Measurements from ENCODE around the gene LRRC52.

Gene LRRC52, protein sequence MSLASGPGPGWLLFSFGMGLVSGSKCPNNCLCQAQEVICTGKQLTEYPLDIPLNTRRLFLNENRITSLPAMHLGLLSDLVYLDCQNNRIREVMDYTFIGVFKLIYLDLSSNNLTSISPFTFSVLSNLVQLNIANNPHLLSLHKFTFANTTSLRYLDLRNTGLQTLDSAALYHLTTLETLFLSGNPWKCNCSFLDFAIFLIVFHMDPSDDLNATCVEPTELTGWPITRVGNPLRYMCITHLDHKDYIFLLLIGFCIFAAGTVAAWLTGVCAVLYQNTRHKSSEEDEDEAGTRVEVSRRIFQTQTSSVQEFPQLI

DNA sequence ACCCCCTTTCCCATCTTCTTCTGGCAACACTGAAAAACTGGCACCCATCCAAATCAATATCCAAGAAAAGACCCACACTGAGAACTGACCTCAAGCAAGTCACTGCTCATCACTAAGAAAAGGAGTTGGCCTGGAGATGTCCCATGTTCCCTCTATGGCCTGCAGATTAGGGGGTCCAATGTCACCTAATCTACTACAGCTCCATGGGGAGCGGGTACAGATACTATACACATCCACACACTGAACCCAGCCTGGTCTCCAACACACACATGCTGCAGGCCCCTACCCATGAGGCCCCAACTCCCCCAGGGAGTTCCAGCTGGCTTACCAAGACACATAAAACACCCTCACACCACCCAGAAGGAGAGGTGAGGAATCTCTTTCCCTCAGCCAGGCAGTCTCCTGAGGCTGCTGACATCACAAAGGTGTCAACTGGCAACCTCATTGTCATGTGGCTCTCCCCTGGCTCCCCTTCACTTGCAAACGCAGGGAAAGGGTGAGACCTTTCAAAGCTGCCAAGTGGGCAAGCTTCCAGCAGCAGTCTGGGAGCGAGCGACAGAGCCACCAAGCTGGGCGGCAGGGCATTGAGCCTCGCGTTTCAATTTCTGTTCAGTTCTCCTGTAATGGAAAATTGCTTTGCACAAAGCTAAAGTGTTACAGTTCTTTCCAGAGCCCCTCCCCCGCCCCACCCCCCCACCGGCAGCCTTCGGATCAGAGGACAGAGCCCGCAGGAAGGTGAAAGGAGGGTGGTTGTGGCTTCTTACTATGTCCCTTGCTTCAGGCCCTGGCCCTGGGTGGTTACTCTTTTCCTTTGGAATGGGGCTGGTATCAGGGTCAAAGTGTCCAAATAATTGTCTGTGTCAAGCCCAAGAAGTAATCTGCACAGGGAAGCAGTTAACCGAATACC is at the start of gene LRRC52:
Gene LRRC52 (plus strand): TSS at position 469 of the 907 bp plus-strand sequence. CDS start 297 bp downstream, at position 766.
- no peak for DNase-seq (ENCODE audit: low read depth)

DNA sequence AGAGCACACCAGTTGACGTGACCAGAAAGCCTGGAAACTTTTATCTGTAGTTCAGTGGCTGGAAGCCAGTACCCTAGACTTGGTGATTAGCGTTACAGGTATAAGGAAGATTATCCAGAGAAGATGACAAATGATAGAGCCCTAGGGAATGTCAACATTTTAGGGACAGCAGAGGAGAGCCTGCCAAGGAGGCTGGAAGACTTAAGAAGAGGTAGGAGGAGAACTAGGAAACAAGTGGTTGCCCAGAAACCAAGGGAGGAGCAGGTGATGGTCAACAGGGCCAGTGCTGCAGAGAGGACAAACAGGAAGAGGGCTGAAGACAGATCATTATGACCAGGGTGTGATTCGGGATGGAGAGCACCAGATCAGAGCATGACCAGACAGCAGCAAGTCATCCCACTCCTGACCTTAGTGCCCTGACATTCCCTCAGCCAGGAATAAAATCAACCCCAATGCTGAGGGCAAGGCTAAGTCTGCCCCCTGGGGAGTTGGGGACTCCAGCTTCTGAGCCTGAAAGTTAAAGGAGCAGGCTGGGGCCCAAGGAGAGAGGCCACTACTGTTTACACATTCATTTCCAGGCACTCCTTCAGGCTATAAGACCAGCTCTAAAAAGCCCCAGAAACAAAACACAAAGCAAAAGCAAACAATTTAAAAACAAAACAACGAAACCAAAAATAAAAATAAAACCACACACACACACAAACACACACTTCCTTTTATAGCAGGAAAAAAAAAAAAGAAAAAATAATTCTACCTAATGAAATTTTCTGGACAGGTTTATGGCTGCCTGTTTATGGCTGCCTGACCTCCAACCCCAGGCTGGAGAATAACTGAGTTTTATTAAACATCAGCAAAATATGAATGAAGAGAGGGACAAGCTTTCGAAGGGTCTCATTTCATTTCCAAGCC is 48.6 kb upstream of the LRRC52 start:
- no peak for DNase-seq (ENCODE audit: low read depth)

DNA sequence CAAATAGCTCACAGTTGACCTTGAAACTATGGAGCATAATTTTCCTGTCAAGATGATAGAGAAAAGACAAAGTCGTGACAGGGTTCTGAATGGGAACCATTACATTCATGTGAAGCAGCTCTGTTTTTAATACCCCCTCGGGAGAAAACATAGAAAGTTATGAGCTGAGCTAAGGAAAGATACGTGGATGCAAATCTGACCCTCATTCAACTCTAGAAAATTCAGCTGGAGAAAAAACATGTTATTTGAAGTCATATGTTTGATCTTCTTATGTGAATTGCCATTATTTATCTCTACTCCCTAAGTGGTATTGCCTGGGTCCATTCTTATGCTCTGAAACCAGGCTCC is 48.0 kb upstream of the LRRC52 start:
- DNase-seq (ENCODE audit: low read depth): no peak

DNA sequence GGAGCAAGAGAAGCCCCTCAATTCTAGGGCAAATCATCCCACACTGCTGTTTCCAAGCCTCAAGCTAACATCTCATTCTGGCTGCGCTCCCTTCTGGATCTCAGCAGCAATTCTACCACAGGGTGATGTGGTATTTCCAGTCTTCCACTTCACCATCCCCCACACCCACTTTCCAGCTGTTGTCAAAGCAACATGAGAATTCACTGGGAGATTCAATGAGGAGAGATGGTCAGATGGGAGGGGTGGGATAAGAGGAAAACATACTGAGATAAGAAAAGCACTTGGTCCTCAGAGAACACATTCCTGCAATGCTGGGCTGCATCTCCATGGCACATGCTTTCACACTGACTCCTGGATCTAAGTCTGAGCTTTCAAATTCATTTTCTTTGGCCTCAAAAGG is 47.3 kb upstream of the LRRC52 start:
- no peak for DNase-seq (ENCODE audit: low read depth)

DNA sequence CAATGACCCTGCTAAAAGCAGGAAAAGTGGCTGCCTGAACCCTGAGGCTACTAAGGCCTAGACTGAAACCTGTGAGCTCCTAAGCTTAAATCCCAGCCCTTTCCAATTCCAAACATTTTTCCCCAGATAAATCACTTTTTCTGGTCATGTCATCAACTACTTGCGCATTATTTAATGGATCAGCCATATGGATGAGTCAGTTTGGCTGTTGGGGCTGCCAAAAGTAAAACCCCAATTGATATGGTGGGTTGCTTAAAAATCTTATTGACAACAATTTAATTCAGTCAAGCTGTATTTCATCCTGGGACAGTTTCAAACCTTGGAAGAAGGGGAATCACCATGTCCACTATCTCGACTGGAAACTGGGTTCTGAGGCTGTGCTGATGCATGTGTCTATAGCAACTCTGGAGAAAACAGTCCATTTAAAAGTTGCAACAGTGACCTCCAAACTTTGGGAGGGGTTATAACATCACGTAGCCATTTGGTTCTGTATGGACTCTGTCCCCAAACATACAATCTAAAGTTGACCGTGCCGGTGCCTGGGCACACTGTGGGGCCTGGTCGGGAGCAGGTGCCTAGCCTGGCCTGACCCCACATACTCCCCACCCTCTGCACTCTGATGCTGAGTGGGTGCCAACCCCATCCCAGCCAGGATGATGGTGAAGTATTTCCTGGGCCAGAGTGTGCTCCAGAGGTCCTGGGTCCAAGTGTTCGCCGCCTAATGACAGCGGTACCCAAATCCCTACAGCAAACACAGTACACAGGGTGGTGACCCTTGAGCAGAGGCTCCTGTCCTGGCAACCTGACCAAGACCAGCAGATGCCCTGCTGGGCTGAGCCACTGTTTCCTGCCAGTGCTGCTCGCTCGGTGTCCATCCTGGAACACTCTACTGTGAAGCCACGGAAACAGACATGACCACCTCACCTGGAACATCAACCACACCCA is 46.5 kb upstream of the LRRC52 start:
- DNase-seq (ENCODE audit: low read depth): no peak

DNA sequence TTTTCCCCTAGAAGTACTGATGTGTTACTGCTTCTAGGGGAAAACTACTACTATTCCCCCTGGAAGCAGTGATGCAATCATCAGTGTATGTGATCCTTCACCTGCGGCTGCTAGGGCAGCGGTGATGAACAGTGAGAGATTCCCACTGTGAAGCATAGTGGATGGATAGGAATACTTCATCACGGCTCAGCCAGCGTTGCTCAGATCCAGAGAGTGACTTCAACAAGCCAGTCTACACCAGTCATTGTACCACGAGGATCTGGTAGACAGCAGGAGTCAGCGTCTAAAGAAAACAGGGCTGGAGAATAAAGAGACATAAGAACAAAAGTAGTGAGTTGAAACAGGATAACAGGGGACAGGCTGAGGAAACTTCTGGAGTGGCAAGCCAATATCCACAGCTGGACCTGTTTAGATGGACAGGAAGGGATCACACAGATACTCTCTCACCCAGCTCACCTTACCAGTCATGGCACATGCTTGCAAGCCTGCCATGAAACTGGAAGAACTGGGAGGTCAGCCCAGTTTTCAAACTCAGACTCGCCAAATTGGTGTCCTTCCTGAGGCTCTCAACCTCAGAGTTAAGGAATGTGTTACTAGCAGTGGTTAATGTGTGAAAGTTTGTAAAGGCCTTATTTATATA is 42.4 kb upstream of the LRRC52 start:
- no peak for DNase-seq (ENCODE audit: low read depth)

DNA sequence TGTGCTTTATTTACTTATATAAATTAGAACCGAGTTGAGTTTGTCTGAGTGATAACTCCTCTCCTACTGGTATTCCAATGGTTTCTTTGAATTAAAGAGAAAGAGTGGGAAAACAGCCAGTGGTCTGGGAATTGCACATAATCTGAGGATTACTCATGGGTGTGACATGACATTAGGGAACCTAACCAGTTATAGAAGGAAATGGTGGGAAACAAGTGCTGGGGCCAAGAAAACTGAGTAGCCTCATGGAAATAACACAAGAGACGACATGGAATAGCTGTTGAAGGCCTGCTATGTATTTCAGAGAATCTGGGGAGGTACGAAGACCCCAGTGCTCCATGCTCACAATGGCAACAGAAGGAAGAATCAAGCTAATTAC is 41.8 kb upstream of the LRRC52 start:
- no peak for DNase-seq (ENCODE audit: low read depth)

DNA sequence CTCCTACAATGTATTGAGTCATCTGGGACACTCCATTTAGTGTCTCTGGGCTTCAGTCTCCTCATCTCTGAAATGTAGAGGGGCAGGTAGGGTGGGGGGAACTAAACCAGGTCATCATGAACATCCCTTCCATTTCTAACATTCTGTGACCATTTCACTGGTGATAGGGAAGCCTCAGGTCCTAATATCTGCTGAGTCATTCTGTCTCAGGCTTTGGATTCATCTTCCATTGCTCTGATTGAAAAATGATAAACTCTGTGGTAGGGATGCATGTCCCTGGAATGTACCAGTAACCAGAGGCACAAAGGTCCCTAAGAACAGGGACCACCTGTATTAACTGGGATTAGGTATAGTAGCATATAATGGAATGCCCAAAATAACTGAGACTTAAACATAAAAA is 36.2 kb upstream of the LRRC52 start:
- no peak for DNase-seq (ENCODE audit: low read depth)

DNA sequence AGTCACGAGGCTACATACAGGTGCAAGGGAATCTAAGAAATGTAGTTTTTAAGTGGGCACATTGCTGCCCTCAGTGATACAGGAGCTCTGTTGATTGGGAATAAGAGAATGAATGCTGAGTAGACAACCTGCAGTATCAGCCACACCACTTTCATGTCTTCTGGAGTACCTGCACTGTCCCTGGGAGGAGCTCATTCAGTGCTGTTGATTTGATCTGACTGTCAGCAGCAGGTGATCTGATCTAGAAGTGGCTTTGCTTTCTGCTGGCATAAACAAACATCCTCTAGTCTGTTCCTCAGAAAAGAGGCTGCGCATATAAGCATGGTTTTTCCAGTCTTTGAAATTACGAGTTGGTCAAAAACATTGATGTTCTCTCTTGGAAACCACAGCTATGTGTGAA is 35.5 kb upstream of the LRRC52 start:
- DNase-seq (ENCODE audit: low read depth): no peak

DNA sequence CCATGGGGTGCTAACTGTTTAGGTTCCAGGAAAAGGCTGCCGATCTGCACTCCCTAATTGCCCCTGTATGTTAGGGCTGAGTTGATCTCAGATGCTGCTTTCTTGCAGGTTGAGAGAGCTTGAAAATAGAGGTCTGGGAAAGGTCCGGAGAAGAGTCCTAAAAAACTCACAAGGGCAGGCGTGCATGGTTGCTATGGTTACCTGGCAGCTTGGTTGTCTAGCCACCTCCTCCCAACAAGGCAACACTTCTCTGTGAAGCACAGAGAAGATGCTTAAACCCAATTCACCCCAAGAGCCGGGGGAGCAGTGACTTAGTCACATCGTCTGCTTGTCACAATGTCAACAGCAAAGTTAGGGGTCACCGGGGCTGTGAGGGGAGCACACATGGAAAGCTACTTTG is 31.0 kb upstream of the LRRC52 start:
- DNase-seq (ENCODE audit: low read depth): no peak

DNA sequence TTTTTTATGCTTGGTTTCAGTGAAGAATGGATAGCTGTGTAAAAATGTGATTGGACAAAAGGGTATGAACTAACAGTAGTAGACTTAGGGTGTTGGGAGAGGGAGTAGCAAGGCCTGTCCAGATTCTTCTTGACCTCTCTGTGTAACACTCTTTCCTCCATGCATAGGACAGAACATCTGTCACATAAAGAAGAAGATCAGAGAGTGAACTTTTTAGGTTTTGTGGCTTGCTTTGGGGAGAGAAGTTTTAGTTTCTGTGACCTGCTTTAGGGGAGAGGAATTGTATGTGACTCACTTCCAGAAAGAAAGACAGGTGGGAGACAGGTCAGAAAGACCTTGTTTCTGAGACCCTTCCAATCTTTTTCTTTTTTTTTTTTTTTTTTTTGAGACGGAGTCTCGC is 27.3 kb upstream of the LRRC52 start:
- DNase-seq (ENCODE audit: low read depth): no peak

DNA sequence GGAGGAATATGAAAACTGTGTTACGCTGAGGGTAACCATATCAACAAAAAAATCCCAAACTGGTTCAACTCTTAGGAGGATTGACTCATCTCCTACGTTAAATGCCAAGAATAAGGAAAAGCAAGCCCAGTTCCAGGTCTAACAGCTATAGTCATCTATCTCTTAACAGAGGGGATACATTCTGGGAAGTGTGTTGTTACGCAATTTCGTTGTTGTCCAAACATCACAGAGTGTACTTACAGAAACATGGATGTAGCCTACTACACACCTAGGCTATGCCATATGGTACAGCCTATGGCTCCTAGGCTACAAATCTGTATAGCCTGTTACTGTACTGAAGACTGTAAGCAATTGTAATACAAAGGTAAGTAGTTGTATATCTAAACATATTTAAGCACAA is 23.2 kb upstream of the LRRC52 start:
- no peak for DNase-seq (ENCODE audit: low read depth)

DNA sequence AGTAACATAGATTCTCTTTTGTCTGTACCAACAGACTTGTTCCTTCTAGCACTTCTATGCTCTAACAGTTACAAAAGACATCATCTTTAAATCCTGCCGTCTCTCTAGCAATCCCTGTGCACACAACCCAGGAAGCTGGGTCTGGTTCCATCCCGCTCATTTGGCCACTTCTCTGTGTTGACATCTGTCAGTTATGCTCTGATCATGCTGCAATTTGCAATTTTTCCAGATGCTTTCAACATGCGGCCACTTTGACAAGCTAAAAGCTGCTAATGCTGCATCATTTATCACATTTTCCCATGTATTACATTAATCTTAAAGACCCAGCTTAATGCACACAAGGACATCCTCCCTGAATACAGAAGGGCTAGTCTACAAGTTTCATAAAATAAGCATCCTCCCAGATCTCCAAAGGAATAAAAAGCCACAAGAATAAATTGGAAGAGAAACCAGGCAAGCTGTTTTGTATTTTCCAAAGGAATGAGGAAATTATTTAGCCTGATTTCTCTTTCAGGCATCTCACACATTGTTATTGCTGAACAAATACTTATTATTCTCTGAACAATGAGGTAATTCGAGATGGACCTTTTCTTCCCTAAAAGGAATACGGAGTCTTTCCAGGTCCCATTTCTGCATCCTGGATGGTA is 19.0 kb upstream of the LRRC52 start:
- DNase-seq (ENCODE audit: low read depth): no peak

DNA sequence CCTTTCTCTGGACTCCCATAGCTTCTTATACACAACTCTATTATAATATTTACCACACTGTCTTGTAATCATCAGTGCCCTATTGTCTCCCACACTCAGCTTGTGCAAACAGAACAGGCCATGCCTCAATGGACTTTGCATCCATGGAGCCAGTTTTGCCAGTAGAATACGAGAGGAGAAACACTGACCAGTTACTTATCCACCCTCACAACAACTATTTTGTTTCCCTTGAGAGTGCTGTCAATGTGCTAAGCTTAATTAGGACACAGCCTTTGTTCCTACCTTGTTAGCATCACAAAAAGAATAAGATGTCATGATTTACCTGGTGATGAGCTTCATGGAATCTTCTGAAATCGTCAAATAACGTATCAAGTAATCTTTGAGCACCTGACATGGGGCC is 18.1 kb upstream of the LRRC52 start:
- no peak for DNase-seq (ENCODE audit: low read depth)

DNA sequence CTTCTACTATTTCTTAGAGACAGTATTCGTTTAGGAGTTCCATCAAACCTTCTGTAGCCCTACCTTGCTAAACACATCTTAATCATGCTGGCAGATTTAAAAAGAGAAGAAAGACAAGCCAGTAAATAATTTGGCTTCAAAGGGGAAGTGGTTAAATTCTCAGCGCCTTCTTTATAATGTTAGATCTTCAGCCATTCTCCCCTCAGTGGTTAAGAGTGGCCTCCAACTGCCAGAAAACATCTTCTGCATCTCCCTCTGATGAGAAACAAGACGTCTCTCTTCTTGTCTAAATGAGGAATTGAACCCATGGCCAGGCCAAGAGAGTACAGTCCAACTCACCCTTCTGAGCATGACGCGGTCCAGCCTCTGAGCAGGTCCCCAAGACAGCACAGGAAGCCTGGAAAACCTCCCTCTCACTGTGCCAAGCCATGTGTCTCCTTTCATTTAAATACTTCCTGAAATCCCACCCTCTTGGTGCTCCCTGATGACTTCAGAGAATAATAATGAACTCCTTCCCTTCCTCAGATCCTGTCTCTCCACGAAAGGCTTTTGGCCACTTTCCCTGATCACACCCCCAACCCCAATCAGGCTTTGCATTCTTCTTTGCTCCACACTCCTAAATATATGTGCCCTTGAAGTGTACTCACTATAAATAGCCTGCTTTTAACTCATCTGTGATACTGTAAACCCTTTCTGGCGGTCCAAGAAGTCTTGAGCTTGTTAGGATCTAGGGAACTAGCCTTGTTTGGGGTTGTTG is 16.4 kb upstream of the LRRC52 start:
- DNase-seq (ENCODE audit: low read depth): no peak

DNA sequence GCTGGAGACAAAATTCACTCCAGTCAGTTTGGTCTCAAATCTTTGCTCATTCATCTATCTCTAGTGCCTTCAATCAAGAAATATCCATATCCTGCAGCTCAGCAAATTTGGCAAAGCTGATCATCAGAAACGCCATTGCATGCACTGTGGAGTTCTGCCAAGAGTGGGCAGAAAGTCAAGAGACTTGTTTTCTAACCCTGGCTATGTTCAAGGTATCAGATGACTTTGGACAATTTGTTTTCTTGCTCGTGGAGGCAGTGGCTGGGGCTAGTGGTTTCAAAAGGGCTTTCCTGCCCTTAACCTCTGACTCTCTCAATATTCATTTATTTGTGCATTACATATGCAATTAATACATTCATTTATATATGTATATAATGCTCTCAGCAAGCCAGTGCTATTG is 12.8 kb upstream of the LRRC52 start:
- DNase-seq (ENCODE audit: low read depth): no peak

DNA sequence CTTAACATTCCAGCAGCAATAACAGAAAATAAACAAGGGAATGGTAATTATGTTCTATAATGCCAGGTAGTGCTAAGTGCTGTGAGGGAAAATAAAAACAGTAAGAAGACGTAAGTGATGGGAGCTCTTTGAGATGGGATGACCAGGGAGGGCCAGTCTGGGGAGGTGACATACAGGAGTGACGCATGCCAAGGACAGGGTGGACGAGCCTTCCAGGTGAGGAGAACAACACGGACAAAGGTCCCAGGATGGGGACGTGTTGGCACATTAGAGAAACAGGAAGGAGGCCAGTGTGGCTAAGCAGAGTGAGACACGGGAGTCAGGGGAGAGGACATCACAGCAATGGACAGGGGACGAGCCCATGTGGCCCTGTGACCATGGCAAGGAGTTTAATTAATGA is 11.7 kb upstream of the LRRC52 start:
- no peak for DNase-seq (ENCODE audit: low read depth)

DNA sequence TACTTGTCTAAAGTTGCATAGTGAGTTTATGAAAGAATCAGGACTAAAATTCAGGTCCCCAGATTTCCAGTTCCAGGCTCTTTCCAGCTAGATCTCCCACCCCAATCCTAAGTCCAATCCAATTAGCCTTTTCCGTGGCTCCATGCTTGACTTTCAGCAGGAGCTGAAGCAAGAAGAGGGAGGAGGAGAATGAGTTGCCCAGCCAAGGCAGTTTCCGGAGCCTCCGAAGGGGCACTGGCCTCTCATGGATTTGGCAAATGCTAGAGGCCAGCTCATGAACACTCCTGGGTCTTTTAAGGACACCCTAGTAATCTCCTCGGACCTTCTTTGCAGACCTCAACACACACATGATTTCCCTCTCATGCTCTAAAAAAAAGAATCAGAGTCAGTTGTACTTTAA is 10.5 kb upstream of the LRRC52 start:
- no peak for DNase-seq (ENCODE audit: low read depth)

DNA sequence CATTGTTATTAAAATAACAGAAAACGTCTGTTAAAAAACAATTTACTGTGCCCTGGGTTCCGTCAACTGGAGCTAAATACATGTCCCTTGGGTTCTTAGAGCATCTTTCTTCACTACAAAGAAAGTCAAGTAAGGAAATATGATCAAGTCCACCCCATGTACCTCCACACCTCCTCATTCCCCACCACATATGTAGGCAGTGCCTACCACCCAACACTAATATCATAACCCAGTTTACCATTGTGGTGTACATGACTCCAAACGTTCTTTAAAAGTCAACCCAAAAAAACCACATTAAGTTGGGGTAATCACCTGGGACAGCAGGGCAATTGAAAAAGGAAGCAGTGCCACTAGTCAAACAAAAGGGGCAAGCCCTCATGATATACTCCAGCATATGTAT is 7.8 kb upstream of the LRRC52 start:
- DNase-seq (ENCODE audit: low read depth): no peak
